OCI-LY3 (cell line): ENCODE data around the gene LYPD6.

Source experiments
- EZH2phosphoT487 ChIP-seq: fragments of 200-600 bp; shearing (Covaris generic); IDR thresholded peaks from 2 replicates; pipeline ENCODE4 v1.6.1; 2018; ENCODE audit warnings: antibody characterized with exemption, mixed run types, low read depth
- TF ChIP-seq, protein P1 (sequence below): fragments of 200-600, 300-600 bp; sonication (generic); IDR thresholded peaks from 2 replicates; pipeline ENCODE4 v1.5.1; 2014; ENCODE audit warnings: antibody characterized with exemption, low read length, low read depth

DNA sequence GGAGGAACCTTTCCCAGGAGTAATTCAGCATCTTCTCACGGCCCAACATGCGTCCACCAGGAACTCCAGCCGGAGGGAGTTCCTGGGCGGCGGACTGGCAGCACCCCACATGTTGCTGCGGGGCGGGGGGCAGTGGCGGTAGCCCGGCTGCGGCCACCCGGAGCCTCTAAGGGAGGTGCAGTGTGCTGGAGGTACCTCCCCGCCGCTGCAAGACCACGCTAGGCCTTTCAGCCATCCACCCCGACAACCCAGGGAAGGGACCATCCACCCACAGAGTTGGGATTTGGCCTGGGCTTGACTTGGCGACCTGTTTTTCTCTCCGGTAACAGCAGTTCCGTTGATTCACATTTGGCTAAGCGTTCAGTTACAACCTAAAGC, 625 bp downstream of the LYPD6 start:
- no peak for TF ChIP-seq EZH2phosphoT487
- TF ChIP-seq, protein P1, sequence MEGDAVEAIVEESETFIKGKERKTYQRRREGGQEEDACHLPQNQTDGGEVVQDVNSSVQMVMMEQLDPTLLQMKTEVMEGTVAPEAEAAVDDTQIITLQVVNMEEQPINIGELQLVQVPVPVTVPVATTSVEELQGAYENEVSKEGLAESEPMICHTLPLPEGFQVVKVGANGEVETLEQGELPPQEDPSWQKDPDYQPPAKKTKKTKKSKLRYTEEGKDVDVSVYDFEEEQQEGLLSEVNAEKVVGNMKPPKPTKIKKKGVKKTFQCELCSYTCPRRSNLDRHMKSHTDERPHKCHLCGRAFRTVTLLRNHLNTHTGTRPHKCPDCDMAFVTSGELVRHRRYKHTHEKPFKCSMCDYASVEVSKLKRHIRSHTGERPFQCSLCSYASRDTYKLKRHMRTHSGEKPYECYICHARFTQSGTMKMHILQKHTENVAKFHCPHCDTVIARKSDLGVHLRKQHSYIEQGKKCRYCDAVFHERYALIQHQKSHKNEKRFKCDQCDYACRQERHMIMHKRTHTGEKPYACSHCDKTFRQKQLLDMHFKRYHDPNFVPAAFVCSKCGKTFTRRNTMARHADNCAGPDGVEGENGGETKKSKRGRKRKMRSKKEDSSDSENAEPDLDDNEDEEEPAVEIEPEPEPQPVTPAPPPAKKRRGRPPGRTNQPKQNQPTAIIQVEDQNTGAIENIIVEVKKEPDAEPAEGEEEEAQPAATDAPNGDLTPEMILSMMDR, result no peak
